GM18507 (cell line): ENCODE data around the gene SCAF8.
"Not testable (repeated sequence)": the region's sequence is repeated elsewhere in the genome, so short reads cannot be mapped to it uniquely, and the experiment has no call there.

Experiments used
- DNase-seq: peaks from one replicate; pipeline ENCODE4 v3.0.0; 2011; ENCODE audit warnings: low read depth; ENCODE audit not compliant: insufficient read length; ENCODE audit errors: extremely low spot score
- FAIRE-seq: peaks from 2 replicates; lab custom pipeline; 2011; peaks lifted over from hg19 to GRCh38; lab: Jason Lieb, UNC

The SCAF8 gene

DNA sequence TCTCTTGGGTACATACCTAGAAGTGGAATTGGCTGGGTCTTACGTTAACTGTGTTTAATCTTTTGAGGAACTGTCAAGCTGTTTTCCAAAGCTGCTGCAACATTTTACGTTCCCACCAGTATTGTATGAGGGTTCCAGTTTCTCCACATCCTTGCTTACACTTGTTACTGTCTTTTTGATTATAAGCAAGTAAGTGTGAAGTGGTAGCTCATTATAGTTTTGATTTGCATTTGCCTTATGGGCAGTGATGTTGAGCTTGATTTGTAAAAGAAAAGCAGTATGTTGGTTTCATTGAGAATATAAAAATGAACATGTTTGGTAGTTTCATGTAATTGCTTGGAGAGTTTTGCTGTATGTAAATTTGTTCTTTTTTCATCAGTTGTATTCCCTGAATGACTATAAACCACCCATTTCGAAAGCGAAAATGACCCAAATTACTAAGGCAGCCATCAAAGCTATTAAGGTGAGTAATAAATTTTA lies 40.4 kb downstream of the SCAF8 start:
- peak; percentile 89 for FAIRE-seq
- peak; percentile 32 for DNase-seq

DNA sequence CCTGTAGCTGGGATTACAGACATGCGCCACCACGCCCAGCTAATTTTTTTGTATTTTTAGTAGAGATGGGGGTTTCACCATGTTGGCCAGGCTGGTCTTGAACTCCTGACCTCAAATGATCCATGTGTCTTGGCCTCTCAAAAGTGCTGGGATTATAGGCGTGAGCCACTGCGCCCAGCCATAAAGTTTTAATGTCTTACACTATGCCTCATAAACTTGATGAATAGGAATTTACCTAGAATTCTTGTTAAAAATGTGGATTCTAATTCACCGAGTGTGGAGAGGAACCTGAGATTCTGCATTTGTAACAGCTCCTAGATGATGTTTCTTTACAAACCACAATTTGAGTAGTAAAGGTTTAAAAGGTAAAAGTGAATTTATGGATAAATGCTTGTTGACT lies 45.9 kb downstream of the SCAF8 start:
- not testable (repeated sequence) for FAIRE-seq, DNase-seq

DNA sequence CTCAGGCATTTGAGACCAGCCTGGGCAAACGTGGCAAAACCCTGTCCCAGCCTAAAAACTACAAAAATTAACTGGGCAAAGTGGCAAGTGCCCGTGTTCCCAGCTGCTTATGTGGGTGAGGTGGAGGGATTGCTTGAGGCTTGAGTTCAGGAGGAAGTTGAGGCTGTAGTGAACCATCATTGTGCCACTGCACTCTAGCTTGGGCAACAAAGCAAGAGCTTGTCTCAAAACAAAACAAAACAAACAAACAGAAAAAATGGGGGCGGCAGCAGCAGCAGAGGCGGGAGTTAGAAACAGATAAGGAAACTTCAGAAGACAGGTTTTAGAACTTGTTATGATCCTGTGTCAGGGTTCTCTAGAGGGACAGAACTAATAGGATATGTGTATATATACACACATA lies 49.0 kb downstream of the SCAF8 start:
- peak; percentile 45 for FAIRE-seq

DNA sequence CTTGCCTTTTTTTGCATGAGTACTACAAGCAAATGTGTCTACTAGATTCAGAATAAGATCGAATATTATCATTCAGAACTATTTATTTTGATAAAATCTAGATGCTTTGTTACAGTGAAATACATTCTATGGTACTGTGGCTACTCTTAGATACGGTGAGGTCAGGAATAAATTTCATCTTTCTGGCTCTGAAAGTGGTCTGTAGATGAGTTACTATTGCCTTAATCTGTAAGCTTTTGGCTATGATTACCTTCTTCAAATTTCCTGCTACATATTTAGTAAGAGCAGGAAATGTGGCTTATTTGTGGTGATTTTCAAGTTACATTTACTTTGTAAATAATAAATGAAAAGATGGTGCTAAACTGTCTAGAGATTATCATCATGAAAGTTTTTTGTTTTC lies 50.0 kb downstream of the SCAF8 start:
- no peak for DNase-seq
- peak; percentile 21 for FAIRE-seq

More for the DNA sequence above, 49.0 kb downstream of the SCAF8 start:
- DNase-seq: no peak

DNA sequence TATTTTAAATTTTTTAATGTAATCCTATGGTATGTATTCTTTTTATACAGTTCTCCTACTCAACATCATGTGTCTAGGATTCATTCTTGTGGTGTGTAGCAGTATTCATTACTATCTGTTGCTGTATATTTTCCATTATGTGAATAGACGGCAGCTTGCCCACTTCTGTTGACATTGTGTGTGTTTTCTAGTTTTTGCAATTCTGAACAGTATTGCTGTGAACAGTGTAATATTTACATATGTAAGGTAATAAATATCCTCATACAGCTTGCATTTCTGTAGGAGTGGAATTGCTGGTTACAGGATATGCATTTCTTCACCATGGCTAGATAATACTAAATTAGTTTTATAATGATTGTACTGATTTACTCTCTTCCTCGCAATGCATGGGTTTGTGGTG lies 51.9 kb downstream of the SCAF8 start:
- FAIRE-seq (no peak), DNase-seq (no peak)

DNA sequence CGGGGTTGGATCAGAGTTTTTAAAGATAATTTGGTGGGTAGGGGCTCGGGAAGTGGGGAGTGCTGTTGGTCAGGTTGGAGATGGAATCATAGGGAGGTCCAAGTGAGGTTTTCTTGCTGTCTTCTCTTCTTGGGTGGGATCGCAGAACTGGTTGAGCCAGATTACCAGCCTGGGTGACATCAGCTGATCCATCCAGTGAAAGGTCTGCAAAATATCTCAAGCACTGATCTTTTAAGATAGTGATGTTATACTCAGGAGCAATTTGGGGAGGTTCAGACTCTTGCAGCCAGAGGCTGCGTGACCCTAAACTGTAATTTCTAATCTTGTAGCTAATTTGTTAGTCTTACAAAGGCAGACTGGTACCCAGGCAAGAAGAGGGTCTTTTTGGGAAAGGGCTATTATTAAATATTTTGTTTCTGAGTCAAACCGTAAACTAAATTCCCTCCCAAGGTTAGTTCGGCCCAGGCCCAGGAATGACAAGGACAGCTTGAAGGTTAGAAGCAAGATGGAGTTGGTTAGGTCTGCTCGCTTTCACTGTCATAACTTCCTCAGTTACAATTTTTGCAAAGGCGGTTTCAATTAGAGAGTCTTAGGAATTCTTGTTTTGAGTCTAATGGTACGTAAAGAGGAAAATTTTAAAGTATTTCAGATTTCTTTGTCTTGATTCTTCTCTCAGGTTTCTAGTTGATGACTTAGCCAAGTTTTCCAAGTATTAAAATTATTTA lies 53.1 kb downstream of the SCAF8 start:
- no peak for DNase-seq
- FAIRE-seq: no peak

DNA sequence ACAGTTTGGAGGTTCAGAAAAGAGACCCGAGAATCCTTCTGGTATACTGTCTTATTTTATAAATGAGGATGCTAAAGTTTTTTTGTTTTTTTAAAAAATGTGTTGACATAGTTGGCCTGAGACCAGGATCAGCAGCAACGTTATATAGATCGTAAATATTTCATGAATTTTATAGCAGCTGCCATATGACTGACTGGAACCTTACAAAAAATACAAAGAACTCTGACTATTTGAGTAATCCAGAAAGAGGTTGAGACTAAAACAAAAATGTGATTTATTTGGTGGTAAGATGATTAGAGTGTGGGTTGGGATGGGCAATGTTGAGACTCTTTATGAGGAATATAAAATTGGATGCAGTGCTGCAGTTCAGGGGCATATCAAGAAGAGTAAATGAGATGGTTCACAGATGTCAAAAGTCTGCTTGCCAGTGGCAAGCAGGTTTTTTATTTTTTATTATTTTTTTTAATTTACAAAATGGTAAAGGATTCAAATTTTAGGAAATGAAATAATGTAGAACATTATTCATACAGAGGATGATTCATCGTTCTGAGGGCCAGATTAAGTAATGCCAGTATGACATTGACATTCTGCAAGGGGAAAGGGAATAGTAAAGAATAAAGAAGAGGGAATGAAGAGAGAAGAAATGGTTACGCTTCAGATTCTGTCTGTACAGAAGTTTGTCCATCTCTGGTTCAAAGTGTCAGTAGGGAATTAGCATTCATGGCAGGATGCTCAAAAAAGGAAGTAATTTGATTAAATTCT lies 58.5 kb downstream of the SCAF8 start:
- FAIRE-seq (no peak), DNase-seq (no peak)

DNA sequence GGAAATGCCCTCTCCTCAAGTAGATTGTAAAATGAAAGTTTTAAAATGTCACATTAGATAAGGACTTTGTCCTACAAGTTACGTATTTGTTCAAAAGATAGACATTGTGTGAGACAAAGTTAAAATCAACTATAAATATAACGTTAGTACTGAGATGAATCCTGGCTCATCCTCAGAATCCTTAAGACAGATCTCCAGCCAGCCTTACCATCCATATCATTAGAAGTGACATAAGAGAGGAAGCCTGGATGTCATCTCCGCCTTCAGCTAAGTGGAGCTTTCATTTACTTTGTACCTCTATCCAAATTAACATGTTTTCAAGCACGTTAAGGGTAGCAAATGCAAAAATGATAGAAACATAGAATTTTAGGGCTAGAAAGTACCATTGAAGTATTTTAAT lies 59.1 kb downstream of the SCAF8 start:
- no peak for FAIRE-seq

DNA sequence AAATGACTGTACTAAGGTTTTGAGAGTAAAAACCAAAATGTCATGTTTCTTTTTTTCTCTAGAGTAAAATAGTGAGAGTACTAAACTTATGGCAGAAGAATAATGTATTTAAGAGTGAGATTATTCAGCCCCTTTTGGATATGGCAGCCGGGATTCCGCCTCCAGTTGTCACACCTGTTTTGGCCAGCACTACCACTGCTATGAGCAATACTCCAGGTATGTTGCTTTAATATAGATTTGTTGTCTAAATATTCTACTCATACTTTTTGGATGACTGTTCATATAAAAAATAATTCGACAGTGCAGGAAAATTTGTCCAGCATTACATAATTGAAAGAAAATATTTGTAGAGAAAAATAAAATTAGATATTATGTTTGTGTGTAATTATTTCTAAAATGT lies 59.5 kb downstream of the SCAF8 start:
- FAIRE-seq (no peak), DNase-seq (no peak)

More for the DNA sequence above, 59.1 kb downstream of the SCAF8 start:
- no peak for DNase-seq

DNA sequence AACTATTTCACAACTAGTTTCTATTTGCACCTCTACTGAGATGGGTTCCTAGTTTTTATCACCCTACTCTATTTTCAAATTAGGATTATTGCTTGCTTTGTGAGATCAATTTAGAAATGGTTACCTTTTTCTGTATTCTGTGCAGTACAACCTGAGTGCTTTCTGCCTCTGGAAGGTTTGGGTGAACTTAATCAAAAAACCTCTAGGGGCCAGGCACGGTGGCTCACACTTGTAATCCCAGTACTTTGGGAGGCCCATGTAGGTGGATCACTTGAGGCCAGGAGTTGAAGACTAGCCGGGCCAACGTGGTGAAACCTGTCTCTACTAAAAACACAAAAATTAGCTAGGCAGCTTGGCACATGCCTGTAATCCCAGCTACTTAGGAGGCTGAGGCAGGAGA lies 63.3 kb downstream of the SCAF8 start:
- FAIRE-seq (no peak), DNase-seq (no peak)

DNA sequence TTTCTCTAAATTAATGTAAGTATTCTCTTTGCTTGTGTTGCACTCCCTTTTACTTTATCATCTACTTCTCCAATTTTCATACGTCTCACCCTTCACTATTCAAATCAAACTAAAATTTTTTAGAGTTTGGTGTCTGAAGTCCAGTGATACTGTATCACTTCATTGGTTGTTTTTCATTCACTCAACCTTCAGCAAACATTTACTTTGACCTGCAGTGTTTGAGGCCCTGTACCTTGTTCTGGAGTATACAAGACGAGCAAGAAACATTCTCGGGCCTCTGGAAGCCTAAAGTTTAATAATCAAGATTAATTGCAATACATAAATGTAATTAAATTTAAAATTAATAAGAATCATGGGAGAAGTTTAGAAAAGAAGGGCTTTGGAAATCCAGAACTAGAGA lies 64.6 kb downstream of the SCAF8 start:
- FAIRE-seq (no peak), DNase-seq (no peak)

DNA sequence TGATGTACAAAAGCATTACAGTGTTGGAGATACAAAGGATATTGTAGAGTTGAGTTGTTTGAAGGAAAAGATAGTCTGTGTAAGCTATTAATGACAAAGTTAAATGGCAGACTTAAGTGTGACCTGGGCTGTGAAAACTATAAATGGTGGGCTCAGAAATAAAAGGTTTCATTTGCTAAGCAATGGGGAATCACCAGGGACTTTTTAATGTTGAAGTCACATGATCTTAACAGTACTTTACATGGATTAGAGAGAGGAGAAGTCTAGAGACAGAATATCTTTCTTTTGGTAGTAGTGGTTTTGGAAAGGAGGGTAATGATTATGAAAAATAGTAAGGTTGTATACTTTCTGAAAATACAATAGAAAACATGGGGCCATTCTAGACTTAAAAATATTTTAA lies 67.1 kb downstream of the SCAF8 start:
- FAIRE-seq (peak; percentile 71), DNase-seq (no peak)

DNA sequence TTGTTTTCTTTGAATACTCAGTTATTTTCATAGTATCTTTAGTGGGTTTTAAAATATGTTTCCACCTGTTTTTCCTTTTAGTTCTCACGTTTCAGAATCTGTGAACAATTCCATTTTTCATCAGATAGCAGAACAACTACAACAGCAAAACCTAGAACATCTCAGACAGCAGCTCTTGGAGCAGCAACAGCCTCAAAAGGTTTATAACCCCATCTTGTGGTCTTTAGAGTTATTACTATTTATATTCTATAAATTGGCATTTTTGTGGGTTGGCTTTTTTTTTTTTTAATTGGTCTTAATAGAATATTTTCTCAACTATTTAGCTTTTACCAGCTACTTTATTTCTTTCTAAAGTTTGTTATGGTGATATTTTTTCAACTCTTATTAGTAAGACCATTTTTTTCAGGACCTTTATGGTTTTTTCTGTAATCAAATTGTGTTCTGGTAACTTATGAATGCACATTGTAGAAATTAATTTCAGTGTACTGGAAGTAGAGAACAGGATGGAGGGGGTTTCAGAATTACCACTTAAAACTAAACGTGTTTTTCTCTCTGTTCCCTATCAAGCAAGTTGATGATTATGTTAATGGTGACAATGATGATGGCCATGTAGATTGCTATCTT lies 72.2 kb downstream of the SCAF8 start:
- DNase-seq (no peak), FAIRE-seq (no peak)

DNA sequence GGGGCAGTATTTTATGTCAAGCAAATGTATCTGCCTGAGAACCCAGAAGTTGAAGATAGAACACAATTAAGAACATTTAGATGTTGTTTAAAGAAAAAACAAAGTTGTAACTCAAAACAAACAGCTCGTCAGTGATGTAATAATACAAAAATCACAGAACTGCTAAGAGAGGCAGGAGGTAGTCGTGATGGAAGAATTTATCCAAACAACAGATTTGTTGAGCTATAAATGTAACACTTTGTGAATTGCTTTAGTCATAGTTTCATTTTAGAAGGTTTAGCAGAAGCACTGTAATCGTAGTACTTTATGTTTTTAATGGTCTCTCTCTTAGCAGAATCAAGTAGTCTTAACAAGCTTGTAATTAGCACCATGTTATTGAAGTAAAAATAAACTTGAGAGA lies 73.6 kb downstream of the SCAF8 start:
- DNase-seq: no peak
- no peak for FAIRE-seq

DNA sequence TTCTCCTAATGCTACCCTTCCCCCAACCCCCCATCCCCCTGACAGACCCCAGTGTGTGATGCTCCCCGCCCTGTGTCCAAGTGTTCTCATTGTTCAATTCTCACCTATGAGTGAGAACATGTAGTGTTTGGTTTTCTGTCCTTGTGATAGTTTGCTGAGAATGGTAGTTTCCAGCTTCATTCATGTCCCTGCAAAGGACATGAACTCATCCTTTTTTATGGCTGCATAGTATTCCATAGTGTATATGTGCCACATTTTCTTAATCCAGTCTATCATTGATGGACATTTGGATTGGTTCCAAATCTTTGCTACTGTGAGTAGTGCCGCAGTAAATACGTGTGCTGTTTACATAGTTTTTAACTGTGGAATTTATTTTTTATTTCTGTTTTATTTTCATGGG lies 78.4 kb downstream of the SCAF8 start:
- not testable (repeated sequence) for FAIRE-seq, DNase-seq

DNA sequence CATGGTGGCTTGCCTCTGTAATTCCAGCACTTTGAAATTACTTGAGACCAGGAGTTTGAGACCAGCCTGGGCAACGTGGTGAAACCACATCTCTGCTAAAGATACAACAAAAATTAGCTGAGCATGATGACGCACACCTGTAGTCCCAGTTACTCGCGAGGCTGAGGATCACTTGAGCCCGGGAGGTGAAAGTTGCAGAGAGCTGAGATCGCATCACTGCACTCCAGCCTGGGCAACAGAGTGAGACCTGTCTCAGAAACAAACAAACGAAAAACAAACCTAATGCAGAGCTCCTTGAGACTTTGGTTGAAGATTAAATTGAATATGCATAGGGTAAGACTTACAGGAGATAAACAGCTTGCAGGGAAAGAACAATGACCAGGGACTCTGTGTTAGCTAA lies 80.8 kb downstream of the SCAF8 start:
- DNase-seq: no peak
- FAIRE-seq: peak; percentile 91

DNA sequence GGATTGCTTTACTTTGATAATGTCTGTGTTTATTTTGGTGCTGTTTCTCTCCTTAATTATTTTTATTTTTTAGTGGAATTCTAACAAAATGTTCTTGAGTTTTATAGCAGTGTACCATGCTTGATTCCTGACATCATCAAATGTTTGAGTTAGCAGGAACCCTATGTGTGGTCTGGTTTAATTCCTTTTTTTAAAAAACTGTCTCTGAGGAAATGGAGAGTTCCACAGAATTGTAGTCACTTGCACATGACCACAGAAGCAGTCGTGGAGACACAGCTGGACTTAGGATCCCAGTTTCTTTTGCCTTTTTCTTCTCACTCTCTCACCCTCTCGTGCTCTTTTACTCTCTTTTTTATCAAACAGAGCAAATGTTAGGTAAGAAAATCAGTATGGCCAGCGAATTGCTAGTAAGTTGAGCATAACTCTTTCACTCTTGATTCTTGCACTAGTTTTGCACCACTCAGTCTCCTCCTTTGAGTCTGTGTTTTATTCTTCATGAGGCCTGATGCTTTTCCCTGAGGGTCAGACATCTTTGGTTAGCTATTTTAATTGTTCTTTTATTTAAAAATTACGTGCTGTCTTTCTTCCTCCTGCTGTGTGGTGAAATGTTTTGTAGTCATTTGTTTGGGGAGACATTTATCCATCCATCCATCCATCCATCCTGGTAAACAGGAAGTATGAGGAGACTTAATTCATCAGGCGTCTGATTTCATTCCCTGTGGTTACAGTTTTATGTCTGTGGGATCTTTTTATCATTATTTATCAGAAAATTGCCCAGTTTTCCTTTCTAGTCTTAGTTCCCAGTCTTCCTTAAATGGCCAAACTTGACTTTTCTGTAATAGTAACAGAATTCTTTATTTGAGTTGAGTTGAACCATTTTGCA lies 83.0 kb downstream of the SCAF8 start:
- FAIRE-seq: no peak
- DNase-seq: no peak

DNA sequence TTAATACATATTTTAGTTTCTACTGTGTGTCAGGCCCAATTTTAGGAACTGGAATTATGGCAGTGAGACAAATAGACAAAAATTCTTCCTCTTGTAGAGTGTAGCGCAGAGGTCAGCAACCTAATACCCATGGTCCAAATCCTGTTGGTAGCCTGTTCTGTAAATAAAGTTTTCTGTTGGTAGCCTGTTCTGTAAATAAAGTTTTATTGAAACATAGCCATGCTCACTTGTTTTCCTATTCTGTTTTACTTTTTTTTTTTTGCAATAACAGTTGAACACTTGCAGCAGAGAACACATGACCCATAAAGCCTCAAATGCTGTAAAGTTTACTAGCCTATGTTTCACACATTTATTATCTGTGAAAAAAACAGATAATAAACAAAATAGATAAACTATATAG lies 87.9 kb downstream of the SCAF8 start:
- FAIRE-seq: no peak
- DNase-seq: no peak

DNA sequence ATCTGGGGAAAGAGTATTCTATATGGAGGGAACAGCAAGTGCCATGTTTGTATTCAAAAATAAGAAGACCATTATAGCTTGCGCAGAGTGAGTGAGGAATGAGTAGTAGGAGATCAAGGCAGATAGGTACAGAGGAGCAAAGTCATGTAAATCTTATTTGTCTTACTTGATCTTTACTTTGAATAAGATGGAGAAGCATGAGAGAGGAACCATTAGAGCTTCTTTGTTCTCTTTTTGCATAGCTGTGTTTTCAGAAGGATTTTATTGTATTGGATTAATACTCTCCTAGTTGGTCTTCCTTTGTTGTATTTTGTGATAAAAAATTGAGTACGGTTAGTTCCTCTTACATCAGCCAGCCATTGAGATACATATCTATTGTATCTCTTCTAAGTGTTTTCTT lies 88.4 kb downstream of the SCAF8 start:
- FAIRE-seq (no peak), DNase-seq (no peak)
